Epithelial cell of esophagus (primary cell): ENCODE measurements around the gene FGD5.
"Not testable (repeated sequence)": the region's sequence is repeated elsewhere in the genome, so short reads cannot be mapped to it uniquely, and the experiment has no call there.

ENCODE experiments used
- DNase-seq: peaks from one replicate; pipeline ENCODE4 v3.0.0; 2010; ENCODE audit warnings: low read depth
- H3K4me3 ChIP-seq: 2 replicates; pipeline ENCODE4 v1.5.1; 2011; ENCODE audit warnings: mild to moderate bottlenecking, low read length, control low read depth
- TF ChIP-seq, protein P1 (sequence below): IDR thresholded peaks from 2 replicates; pipeline ENCODE4 v1.5.1; 2011; ENCODE audit warnings: low read depth, mild to moderate bottlenecking, low read length, control low read depth, inconsistent platforms; ENCODE audit not compliant: insufficient read depth; ENCODE audit errors: missing control alignments

Gene FGD5

GRCh38 chr3:14899993-14900618 lies 81.3 kb downstream of the FGD5 start:
- no peak overlapping the region for H3K4me3 ChIP-seq
- no peak for DNase-seq
- TF ChIP-seq, protein P1, sequence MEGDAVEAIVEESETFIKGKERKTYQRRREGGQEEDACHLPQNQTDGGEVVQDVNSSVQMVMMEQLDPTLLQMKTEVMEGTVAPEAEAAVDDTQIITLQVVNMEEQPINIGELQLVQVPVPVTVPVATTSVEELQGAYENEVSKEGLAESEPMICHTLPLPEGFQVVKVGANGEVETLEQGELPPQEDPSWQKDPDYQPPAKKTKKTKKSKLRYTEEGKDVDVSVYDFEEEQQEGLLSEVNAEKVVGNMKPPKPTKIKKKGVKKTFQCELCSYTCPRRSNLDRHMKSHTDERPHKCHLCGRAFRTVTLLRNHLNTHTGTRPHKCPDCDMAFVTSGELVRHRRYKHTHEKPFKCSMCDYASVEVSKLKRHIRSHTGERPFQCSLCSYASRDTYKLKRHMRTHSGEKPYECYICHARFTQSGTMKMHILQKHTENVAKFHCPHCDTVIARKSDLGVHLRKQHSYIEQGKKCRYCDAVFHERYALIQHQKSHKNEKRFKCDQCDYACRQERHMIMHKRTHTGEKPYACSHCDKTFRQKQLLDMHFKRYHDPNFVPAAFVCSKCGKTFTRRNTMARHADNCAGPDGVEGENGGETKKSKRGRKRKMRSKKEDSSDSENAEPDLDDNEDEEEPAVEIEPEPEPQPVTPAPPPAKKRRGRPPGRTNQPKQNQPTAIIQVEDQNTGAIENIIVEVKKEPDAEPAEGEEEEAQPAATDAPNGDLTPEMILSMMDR, result no peak

DNA sequence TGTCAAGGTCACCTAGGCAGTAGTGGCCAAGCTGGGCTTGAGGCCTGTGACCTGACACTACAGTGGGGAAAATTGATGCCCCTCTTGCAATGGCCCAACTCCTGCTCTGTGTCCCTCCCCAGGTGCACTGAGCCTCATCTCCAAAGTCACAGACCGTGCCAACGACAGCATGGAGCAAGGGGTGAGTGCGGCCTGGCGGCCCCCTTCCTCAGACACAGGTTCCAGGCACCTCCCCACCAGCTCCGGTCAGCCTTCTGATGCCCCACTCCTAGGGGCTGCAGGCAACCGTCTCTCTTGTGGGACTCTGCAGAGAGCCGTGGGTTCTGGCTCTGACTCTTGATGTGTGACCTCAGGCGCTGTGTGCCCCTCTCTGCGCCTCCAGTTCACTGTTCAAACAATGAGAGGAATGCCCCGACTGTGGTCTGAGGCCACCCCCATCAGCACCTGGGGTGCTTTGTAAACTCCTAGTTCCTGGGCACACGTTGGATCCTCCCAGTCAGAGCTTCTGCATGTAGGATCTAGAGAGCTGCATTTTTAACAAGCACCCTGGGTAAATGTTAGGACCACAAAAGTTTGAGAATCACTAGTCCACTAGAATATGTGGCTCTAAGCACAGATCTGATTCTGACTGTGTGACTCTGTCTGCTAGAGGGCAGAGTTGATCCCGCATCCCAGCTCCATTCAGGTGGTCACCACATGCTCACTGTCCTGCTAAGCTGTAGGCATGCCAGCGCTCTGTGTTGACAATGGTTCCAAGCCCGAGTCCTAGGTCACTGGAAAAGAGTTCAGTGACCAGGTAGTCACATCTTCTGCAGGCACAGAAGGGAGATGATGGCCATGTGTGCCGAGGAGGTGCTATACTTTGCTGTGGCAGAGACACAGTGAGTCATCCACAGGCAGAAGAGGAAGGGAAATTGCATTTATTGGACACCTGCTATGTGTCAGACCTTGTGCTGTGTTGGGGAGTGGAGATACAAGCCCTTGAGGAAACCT lies 82.4 kb downstream of the FGD5 start:
- no peak overlapping the region for H3K4me3 ChIP-seq
- no peak for DNase-seq
- TF ChIP-seq, protein P1, result no peak

- TF ChIP-seq, protein P1, result no peak
- DNase-seq, result no peak
- H3K4me3 ChIP-seq, result no peak overlapping the region
These were observed 84.0 kb downstream of the FGD5 start for GRCh38 chr3:14902719-14903118.

- not testable (repeated sequence) for DNase-seq
These were observed 84.7 kb downstream of the FGD5 start for GRCh38 chr3:14903501-14903900.

DNA sequence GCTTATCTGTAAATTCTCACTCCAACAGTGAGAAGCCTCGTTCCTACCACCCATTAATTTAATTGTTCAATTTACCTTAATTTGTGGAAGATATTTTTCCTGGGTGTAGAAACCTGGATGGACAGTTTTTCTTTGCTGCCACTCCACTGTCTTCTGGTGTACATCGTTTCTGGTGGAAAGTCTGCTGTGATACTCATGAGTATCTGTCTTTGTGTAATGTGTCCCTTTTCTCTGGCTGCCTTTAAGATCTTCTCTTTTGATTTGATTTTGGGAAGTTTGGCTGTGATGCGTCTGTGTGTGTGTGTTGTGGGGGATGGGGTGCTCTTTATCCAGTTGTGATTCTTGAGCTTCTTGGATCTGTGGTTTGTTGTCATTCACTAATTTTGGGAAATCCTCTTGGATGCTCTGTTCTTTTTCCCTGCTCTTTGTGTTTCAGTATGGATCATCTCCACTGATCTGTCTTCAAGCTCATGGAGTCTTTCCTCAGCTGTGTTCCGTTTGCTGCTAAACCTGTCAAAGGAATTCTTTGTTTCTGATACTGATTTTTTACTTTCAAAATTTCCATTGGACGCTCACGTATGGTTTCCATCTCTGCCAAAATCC lies 86.4 kb downstream of the FGD5 start:
- no peak for DNase-seq
- TF ChIP-seq, protein P1, result no peak
- no peak overlapping the region for H3K4me3 ChIP-seq

More at GRCh38 chr3:14903501-14903900, 84.7 kb downstream of the FGD5 start:
- not testable (repeated sequence) for H3K4me3 ChIP-seq

DNA sequence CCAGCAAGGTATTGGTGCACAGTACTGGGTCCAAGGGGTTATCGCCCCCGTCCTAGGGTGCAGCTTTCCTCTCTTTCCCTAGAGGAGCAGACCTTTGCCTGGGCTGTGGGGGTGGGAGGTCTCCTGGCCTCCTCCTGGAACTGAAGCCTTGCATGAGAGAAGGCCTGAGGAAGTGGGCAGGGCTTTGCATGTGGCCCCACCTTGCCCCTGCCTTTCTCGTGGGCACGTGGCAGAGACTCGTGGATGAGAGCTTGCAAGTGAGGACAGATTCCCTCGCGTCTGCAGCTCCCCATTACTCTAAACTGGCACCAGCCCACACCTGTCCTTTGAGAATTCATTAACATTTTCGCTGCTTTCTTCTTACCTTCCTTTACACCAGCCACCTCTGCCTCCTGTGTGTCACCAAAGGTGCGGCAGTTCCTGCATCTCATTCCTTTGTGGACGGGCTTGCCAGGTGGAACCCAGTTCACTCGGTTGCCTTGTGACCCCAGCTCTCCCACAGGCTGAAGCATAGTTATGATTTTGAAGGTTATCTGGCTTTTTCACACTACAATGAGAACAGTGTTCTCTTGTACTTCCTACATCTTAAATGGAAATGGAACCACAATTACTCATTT lies 87.7 kb downstream of the FGD5 start:
- TF ChIP-seq, protein P1, result no peak
- no peak overlapping the region for H3K4me3 ChIP-seq
- no peak for DNase-seq
